PC-3 (cell line): ENCODE results near the gene BCAS1. TPM values are rescaled to one million over a fixed set of nuclear protein-coding genes. Genes with fewer than 3 reads are reported as not detected.
"Not testable (repeated sequence)": the region's sequence is repeated elsewhere in the genome, so short reads cannot be mapped to it uniquely, and the experiment has no call there.

Experiments
- ATAC-seq: fragments of 200-7000 bp; cut with Tn5 transposase; 2 replicates; pipeline ENCODE4 v1.9.1; 2020; ENCODE audit warnings: mild to moderate bottlenecking, moderate library complexity
- BruUV-seq: library from RNA; stranded (reverse); fragments of 400-500 nt; replicated peaks from 2 replicates; lab custom pipeline; 2021; lab: Mats Ljungman, UMichigan
- CTCF ChIA-PET: fragments of 300-600 bp; sonication (Branson Sonifier 250); formaldehyde crosslinking; loops from one replicate; lab custom pipeline; 2022; ENCODE audit warnings: antibody characterized with exemption; lab: Charles Lee
- POLR2A ChIA-PET: fragments of 300-600 bp; sonication (Branson Sonifier 250); formaldehyde crosslinking; loops from one replicate; lab custom pipeline; 2022; ENCODE audit warnings: antibody characterized with exemption; ENCODE audit not compliant: unreplicated experiment; lab: Charles Lee
- DNase-seq: peaks from one replicate; pipeline ENCODE4 v3.0.0-alpha.2; 2015
- H2AFZ ChIP-seq: fragments of 300-600 bp; sonication (generic); 2 replicates; pipeline ENCODE4 v1.6.0; 2016; ENCODE audit warnings: antibody characterized with exemption, low read length
- H3F3A ChIP-seq: fragments of 300-600 bp; sonication (generic); one replicate; pipeline ENCODE4 v1.6.0; 2017; ENCODE audit warnings: antibody characterized with exemption, low read length, control low read depth, mild to moderate bottlenecking; ENCODE audit not compliant: unreplicated experiment
- H3K27ac ChIP-seq: fragments of 300-600 bp; sonication (generic); 2 replicates; pipeline ENCODE4 v1.5.1; 2016; ENCODE audit warnings: mild to moderate bottlenecking, low read length
- H3K27me3 ChIP-seq: fragments of 300-600 bp; sonication (generic); 2 replicates; pipeline ENCODE4 v1.6.1; 2016; ENCODE audit warnings: low read length, mixed read lengths
- H3K36me3 ChIP-seq: fragments of 300-600 bp; sonication (generic); 2 replicates; pipeline ENCODE4 v1.6.1; 2016; ENCODE audit warnings: low read depth, mixed run types, low read length, mixed read lengths
- H3K4me1 ChIP-seq: fragments of 300-600 bp; sonication (generic); 2 replicates; pipeline ENCODE4 v1.5.1; 2016; ENCODE audit warnings: low read length; ENCODE audit not compliant: insufficient read depth
- H3K4me2 ChIP-seq: fragments of 300-600 bp; sonication (generic); 2 replicates; pipeline ENCODE4 v1.6.0; 2016; ENCODE audit warnings: low read length
- H3K4me3 ChIP-seq: fragments of 300-600 bp; sonication (generic); 2 replicates; pipeline ENCODE4 v1.5.1; 2016; ENCODE audit warnings: mild to moderate bottlenecking, low read length, mixed read lengths
- H3K79me2 ChIP-seq: fragments of 300-600 bp; sonication (generic); 2 replicates; pipeline ENCODE4 v1.6.1; 2017; ENCODE audit warnings: low read length, mixed read lengths
- H3K9ac ChIP-seq: fragments of 300-600 bp; sonication (generic); 2 replicates; pipeline ENCODE4 v1.6.0; 2016; ENCODE audit warnings: mild to moderate bottlenecking, low read length
- H3K9me2 ChIP-seq: fragments of 300-600 bp; sonication (generic); replicated peaks from 2 replicates; pipeline ENCODE4 v1.6.1; 2016; ENCODE audit warnings: mixed run types, low read length, mixed read lengths
- H3K9me3 ChIP-seq: fragments of 300-600 bp; sonication (generic); 2 replicates; pipeline ENCODE4 v1.6.1; 2016; ENCODE audit warnings: low read length, mixed read lengths
- H4K20me1 ChIP-seq: fragments of 300-600 bp; sonication (generic); 2 replicates; pipeline ENCODE4 v1.6.1; 2016; ENCODE audit warnings: low read length, mixed read lengths
- CTCF ChIP-seq: fragments of 300-600 bp; sonication (generic); conservative IDR thresholded peaks from 2 replicates; pipeline ENCODE4 v1.5.1; 2017; ENCODE audit warnings: antibody characterized with exemption, low read depth, mild to moderate bottlenecking, low read length
- EZH2 ChIP-seq: fragments of 300-600 bp; sonication (generic); IDR thresholded peaks from one replicate; pipeline ENCODE4 v1.6.1; 2017; ENCODE audit warnings: antibody characterized with exemption, mild to moderate bottlenecking, low read length; ENCODE audit not compliant: unreplicated experiment
- EZH2phosphoT487 ChIP-seq: fragments of 300-600 bp; sonication (generic); IDR thresholded peaks from 2 replicates; pipeline ENCODE4 v1.6.1; 2018; ENCODE audit warnings: mild to moderate bottlenecking, antibody characterized with exemption, low read length, borderline replicate concordance
- intact Hi-C: fragments of 100-400 bp; cut with micrococcal nuclease; formaldehyde crosslinking; loops from 2 replicates; pipeline ENCODE4 v1.9.0; 2023
- total RNA-seq: library from RNA; depleted of rRNA; stranded (reverse); fragments of >200 nt; gene quantifications from 2 replicates; pipeline ENCODE4 v1.2.3, GENCODE V29; 2014

The BCAS1 gene
- total RNA-seq, 1 experiment from 2014 or later = 0.18 TPM

- no peaks in the 10 kb centered on the region for H3K4me1 ChIP-seq
- H3K4me2 ChIP-seq = no peak overlapping the region
- H3K27ac ChIP-seq = no peak overlapping the region
- H3K9ac ChIP-seq = no peak overlapping the region
- DNase-seq (no peak), ATAC-seq (no peak)
- H3K9me3 ChIP-seq = no peaks in the 10 kb centered on the region
- H4K20me1 ChIP-seq = no peaks in the 10 kb centered on the region
- TF ChIP-seq EZH2 = no peak
- TF ChIP-seq EZH2phosphoT487 = no peak
- no peak for TF ChIP-seq CTCF
- no peak overlapping the region for H2AFZ ChIP-seq
- ChIA-PET POLR2A (no interaction called here), CTCF (no interaction called here)
- BruUV-seq = no TSS peak
- H3K9me2 ChIP-seq = no peaks in the 10 kb centered on the region
- H3K79me2 ChIP-seq = no peaks in the 10 kb centered on the region
- no peaks in the 10 kb centered on the region for H3K36me3 ChIP-seq
- intact Hi-C loops = no loop called here
- no peak overlapping the region for H3K4me3 ChIP-seq
- H3K27me3 ChIP-seq = peaks cover 81% of the 10 kb centered on the region
- no peaks in the 10 kb centered on the region for H3F3A ChIP-seq
Measured at GRCh38 chr20:54011346-54011745, 59.0 kb downstream of the BCAS1 start.

DNA sequence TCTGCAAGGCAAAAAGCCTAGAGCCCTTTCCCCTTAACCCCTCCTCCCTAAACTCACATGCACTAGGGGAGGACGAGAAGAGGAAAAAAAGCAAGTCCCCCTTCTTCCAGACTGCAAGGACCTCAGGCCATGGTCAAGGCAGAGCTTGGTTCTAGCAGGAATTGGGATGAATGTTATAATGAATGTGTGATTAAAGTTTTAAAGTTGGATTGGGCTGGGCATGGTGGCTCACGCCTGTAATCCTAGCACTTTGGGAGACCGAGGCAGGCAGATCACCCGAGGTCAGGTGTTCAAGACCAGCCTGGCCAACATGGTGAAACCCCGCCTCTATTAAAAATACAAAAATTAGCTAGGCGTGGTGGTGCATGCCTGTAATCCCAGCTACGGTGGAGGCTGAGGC lies 64.2 kb downstream of the BCAS1 start:
- H2AFZ ChIP-seq, POLR2A ChIA-PET, CTCF ChIA-PET, H3K9me2 ChIP-seq, BruUV-seq, H3K79me2 ChIP-seq, H3K4me3 ChIP-seq, H3K4me2 ChIP-seq, H3K4me1 ChIP-seq, H3K27ac ChIP-seq, ATAC-seq, H3K36me3 ChIP-seq, intact Hi-C loops, DNase-seq, H3K9me3 ChIP-seq, H3K9ac ChIP-seq, H4K20me1 ChIP-seq, H3F3A ChIP-seq: not testable (repeated sequence)
- H3K27me3 ChIP-seq = peaks cover 61% of the 10 kb centered on the region

GRCh38 chr20:54005524-54005923 lies 64.9 kb downstream of the BCAS1 start:
- ChIA-PET CTCF (no interaction called here), POLR2A (no interaction called here)
- no peak for ATAC-seq
- no peak for TF ChIP-seq EZH2phosphoT487
- no peak for TF ChIP-seq CTCF
- no peak for TF ChIP-seq EZH2
- BruUV-seq = no TSS peak
- H3K79me2 ChIP-seq = no peaks in the 10 kb centered on the region
- no peak overlapping the region for H2AFZ ChIP-seq
- no peaks in the 10 kb centered on the region for H4K20me1 ChIP-seq
- no peaks in the 10 kb centered on the region for H3K36me3 ChIP-seq
- intact Hi-C loops = no loop called here
- no peaks in the 10 kb centered on the region for H3K9me2 ChIP-seq
- H3K9me3 ChIP-seq = peaks cover 12% of the 10 kb centered on the region
- DNase-seq = no peak
- no peak overlapping the region for H3K27ac ChIP-seq
- no peak overlapping the region for H3K4me3 ChIP-seq
- no peaks in the 10 kb centered on the region for H3K4me1 ChIP-seq
- peaks cover 59% of the 10 kb centered on the region for H3K27me3 ChIP-seq
- H3K4me2 ChIP-seq = no peak overlapping the region
- H3K9ac ChIP-seq = no peak overlapping the region
- H3F3A ChIP-seq = no peaks in the 10 kb centered on the region
